Gastroesophageal sphincter (tissue), 4 donors: Measurements from ENCODE around the gene LRIT1. TPM values are rescaled to one million over a fixed set of nuclear protein-coding genes. Genes with fewer than 3 reads are reported as not detected.
A peak's percentile ranks its signal among the peaks of the same experiment; 100 is the strongest.

Experiments
- ATAC-seq: fragments of 150-250 bp; one replicate; pipeline ENCODE4 v1.9.1; 2016; ENCODE audit warnings: mild to moderate bottlenecking, moderate library complexity
- H3K27ac ChIP-seq, 4 donors: fragments of 200-600 bp; sonication (generic) in 3 of 4; 1 replicate in 3 of 4; 2 replicates in 1 of 4; pipeline ENCODE4 v1.5.1; 2016 to 2019
- H3K27me3 ChIP-seq: fragments of 200-600 bp; sonication (generic); one replicate; pipeline ENCODE4 v1.5.1; 2019
- H3K36me3 ChIP-seq, 2 donors: fragments of 200-600 bp; sonication (generic); one replicate each; pipeline ENCODE4 v1.5.1; 2019; ENCODE audit warnings: control low read depth in 1 of 2
- H3K4me1 ChIP-seq, 3 donors: fragments of 200-600 bp; sonication (generic); 1 replicate in 2 of 3; 2 replicates in 1 of 3; pipeline ENCODE4 v1.5.1; 2016 to 2019; ENCODE audit warnings: control low read depth in 2 of 3
- H3K4me3 ChIP-seq, 2 donors: fragments of 200-600 bp; sonication (generic); one replicate each; pipeline ENCODE4 v1.5.1; 2019; ENCODE audit warnings: mild to moderate bottlenecking in 1 of 2, moderate library complexity in 1 of 2
- H3K9me3 ChIP-seq, 3 donors: fragments of 200-600 bp; sonication (generic); one replicate each; pipeline ENCODE4 v1.5.1; 2017 to 2019; ENCODE audit warnings: control low read depth in 2 of 3
- CTCF ChIP-seq, 4 experiments: fragments of 200-600 bp in 2 of 4; fragments of 450-650 bp in 2 of 4; sonication (generic) in 1 of 4; IDR thresholded peaks; one replicate each; pipeline ENCODE4 v1.5.1; 2017 to 2019; ENCODE audit warnings: antibody characterized with exemption in 4 of 4, mild to moderate bottlenecking in 2 of 4, moderate library complexity in 2 of 4
- EP300 ChIP-seq: sonication (generic); formaldehyde crosslinking; IDR thresholded peaks from one replicate; pipeline ENCODE4 v1.6.1; 2017; ENCODE audit warnings: antibody characterized with exemption, mild to moderate bottlenecking
- POLR2A ChIP-seq, 2 donors: fragments of 450-650 bp; IDR thresholded peaks; one replicate each; pipeline ENCODE4 v1.6.1; 2017; ENCODE audit warnings: antibody characterized with exemption in 2 of 2, mild to moderate bottlenecking in 2 of 2, moderate library complexity in 1 of 2
- POLR2AphosphoS5 ChIP-seq: sonication (generic); formaldehyde crosslinking; IDR thresholded peaks from one replicate; pipeline ENCODE4 v1.6.1; 2017; ENCODE audit warnings: antibody characterized with exemption
- WGBS, 2 donors: methylation state at CpG; one replicate each; pipeline ENCODE4 v1.1.5; 2018; ENCODE audit warnings: low coverage in 1 of 2; 5-methylcytosine and 5-hydroxymethylcytosine counted together
- total RNA-seq, 4 donors: library from RNA; depleted of rRNA; stranded (reverse); fragments of >200 nt; gene quantifications; one replicate each; pipeline ENCODE4 v1.1.0, GENCODE V29; 2016

The LRIT1 gene
- total RNA-seq, 4 donors from 2014 or later, result 0.12 TPM; not detected in 3

GRCh38 chr10:84264611-84265141, 23.3 kb upstream of the LRIT1 start:
- H3K9me3 ChIP-seq, result no peaks in the 10 kb centered on the region
- H3K4me1 ChIP-seq, result peaks cover 0 to 6% (median 0%) of the 10 kb centered on the region in 3 donors
- ATAC-seq, result peak; percentile 87
- H3K27ac ChIP-seq, result no peak overlapping the region
- peak; percentile 85 to 93 (median 89) for TF ChIP-seq CTCF (IDR thresholded peaks at IDR 0.05)
- no peak for TF ChIP-seq POLR2A (IDR thresholded peaks at IDR 0.05)
- no peak for TF ChIP-seq POLR2AphosphoS5
- no peak for TF ChIP-seq EP300
- no peaks in the 10 kb centered on the region for H3K36me3 ChIP-seq
- H3K4me3 ChIP-seq, result no peak overlapping the region
- WGBS, 2 donors, result 0 to 2% methylated on average over 8 of the region's 11 CpGs
- peaks cover 68% of the 10 kb centered on the region for H3K27me3 ChIP-seq

- 72 to 77% methylated on average over 3 to 5 of the region's 5 CpGs for WGBS, 2 donors
- no peaks in the 10 kb centered on the region for H3K9me3 ChIP-seq
- H3K27me3 ChIP-seq, result peaks cover 63% of the 10 kb centered on the region
- TF ChIP-seq EP300 (no peak), POLR2AphosphoS5 (no peak), CTCF (IDR thresholded peaks at IDR 0.05) (no peak), POLR2A (IDR thresholded peaks at IDR 0.05) (no peak)
- H3K4me3 ChIP-seq, result no peak overlapping the region
- H3K27ac ChIP-seq, result no peak overlapping the region
- no peaks in the 10 kb centered on the region for H3K36me3 ChIP-seq
- H3K4me1 ChIP-seq, result peaks cover 0 to 6% (median 0%) of the 10 kb centered on the region in 3 donors
- ATAC-seq, result no peak
Measured at GRCh38 chr10:84263716-84264115, 22.4 kb upstream of the LRIT1 start.

- 56 to 69% methylated on average over 7 to 11 of the region's 13 CpGs for WGBS, 2 donors
- no peak overlapping the region for H3K27ac ChIP-seq
- no peak for TF ChIP-seq EP300
- TF ChIP-seq POLR2A (IDR thresholded peaks at IDR 0.05), result no peak
- no peak for TF ChIP-seq POLR2AphosphoS5
- TF ChIP-seq CTCF (IDR thresholded peaks at IDR 0.05), result no peak
- H3K4me3 ChIP-seq, result no peak overlapping the region
- no peak for ATAC-seq
- peaks cover 0 to 6% (median 0%) of the 10 kb centered on the region in 3 donors for H3K4me1 ChIP-seq
- H3K9me3 ChIP-seq, result no peaks in the 10 kb centered on the region
- H3K27me3 ChIP-seq, result peaks cover 65% of the 10 kb centered on the region
- no peaks in the 10 kb centered on the region for H3K36me3 ChIP-seq
Measured at GRCh38 chr10:84262190-84262956, 21.0 kb upstream of the LRIT1 start.

- no peak for ATAC-seq
- 69 to 100% methylated on average over 3 to 6 of the region's 7 CpGs for WGBS, 2 donors
- peaks cover 65% of the 10 kb centered on the region for H3K27me3 ChIP-seq
Measured at GRCh38 chr10:84261236-84261915, 20.0 kb upstream of the LRIT1 start.

More at GRCh38 chr10:84261236-84261915, 20.0 kb upstream of the LRIT1 start:
- Histone ChIP-seq H3K27ac (no peak overlapping the region), H3K4me1 (peaks cover 0 to 12% (median 0%) of the 10 kb centered on the region in 3 donors), H3K4me3 (no peak overlapping the region), H3K36me3 (no peaks in the 10 kb centered on the region), H3K9me3 (no peaks in the 10 kb centered on the region)
- TF ChIP-seq POLR2A (IDR thresholded peaks at IDR 0.05) (no peak), POLR2AphosphoS5 (no peak), CTCF (IDR thresholded peaks at IDR 0.05) (no peak), EP300 (no peak)
